Measurements from ENCODE around the gene KCNK18.
"Not testable (repeated sequence)": the region's sequence is repeated elsewhere in the genome, so short reads cannot be mapped to it uniquely, and the experiment has no call there.

KCNK18 gene

DNA sequence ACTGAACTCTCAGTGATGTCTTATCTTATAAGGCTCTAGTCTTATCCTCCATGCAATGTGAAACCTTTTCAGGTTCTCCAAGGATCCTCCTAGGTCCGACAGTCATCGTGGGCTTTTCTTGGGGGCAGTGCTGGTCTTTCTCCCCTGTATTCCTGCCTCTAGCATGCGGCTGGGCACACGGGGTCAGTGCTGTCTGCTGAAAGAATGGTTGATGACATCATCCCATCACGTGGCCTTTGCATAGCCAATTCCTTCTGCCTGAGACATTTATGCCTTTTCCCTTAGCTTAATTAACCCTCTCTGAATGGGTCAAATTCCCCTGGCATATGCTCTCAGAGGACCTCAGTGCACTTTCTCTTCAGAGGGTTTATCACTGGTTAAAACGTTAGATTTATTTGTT, 27.0 kb upstream of the KCNK18 start:
- DNase-seq (ENCODE audit: low spot score): no peak

- peak; percentile 78 for DNase-seq (ENCODE audit: low spot score)
These were observed 22.7 kb upstream of the KCNK18 start for GRCh38 chr10:117174439-117175214.

DNA sequence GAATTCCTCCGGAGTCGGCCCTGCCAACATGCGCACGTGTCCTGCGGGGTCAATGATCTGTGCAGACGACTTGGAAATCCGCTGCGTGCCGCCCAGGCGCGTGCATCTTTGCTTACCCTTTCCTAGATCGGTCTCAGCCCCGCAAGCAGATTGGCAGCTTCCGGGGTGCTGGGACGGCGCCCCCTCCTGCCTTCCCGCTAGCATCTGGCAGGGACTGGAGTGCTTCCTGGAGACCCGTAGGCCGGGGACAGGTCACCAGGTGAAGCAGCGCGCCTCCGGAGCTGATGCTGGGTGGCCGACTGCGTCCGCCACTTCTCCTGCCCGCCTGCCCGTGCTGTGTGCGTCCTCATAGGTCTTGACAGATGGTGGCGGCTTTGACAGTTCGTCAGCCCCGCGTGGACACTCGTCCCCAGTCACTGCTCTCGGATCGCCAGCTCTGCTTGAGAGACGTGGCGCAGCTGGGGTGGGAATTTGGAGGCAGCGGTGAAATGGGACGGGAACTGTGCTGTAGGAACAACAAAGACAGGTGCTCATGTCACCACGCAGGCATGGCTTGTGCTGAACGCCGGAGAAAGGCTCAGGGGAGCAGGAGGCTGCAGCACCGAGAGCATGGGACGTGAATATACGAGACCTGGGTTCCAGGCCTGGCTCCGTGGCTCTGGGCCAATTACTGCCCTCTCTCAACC, 21.9 kb upstream of the KCNK18 start:
- peak; percentile 18 for DNase-seq (ENCODE audit: low spot score)

- peak; percentile 64 for DNase-seq (ENCODE audit: low spot score)
These were observed 21.3 kb upstream of the KCNK18 start for GRCh38 chr10:117175901-117176534.

- no peak for DNase-seq (ENCODE audit: low spot score)
These were observed 19.1 kb upstream of the KCNK18 start for GRCh38 chr10:117178190-117178589.

- DNase-seq (ENCODE audit: low spot score): no peak
These were observed 13.0 kb upstream of the KCNK18 start for GRCh38 chr10:117184296-117184695.

DNA sequence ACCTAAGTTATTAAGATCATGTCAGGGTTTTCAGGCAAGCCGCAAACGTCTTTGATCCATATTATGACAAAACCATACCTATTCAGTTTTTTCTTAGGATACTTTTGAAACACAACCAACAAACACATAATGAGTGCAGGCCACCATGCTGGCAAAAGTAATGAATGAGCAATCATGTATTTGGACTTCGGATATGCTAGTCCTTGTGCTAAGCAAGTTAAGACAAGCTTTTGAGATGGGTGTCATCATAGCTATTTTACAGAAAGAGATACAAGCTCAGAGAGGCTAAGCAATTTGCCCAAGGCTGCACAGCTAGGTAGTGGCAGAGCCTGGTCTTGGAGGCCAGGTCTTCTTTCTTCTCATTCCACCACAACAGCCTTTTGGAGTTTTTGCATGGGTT, 12.5 kb upstream of the KCNK18 start:
- DNase-seq (ENCODE audit: low spot score): no peak

GRCh38 chr10:117185817-117186216, 11.5 kb upstream of the KCNK18 start:
- DNase-seq (ENCODE audit: low spot score): not testable (repeated sequence)

DNA sequence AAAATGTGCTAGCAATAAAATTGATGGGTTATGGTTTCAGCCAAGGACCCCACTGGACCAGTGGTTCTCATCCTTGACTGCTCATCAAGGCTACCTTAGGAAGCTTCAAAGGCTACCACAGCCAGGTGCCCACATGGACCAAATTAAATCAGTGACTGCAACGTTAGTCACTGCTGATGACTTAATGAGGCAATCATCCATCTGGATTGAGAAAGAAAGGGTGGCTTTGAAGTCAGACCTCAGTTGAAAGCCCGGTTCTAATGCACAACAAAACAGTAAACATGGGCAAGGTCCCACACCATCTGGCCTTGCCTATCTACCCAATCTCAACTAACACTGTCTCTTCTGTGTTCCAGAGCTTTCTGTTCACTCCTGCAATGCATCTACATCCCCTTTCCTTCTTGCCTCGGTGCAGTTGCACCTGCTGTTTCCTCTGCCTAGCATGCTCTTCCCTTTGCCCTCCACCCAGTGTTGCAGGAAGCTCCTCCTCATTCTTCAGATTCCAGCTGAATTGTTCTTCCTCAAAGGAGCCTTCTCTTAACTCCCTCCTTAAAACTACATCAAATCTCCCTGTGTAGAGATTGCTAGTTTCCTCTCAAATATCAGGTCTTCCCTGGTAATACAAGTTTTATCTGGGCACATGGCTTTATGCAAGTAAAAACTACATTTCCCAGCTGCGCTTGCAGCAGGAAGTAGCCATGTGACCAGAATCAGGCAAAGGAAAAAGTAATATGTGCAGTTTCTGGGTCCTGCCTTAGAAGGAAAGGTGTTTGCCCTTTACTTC, 10.3 kb upstream of the KCNK18 start:
- DNase-seq (ENCODE audit: low spot score): no peak

DNA sequence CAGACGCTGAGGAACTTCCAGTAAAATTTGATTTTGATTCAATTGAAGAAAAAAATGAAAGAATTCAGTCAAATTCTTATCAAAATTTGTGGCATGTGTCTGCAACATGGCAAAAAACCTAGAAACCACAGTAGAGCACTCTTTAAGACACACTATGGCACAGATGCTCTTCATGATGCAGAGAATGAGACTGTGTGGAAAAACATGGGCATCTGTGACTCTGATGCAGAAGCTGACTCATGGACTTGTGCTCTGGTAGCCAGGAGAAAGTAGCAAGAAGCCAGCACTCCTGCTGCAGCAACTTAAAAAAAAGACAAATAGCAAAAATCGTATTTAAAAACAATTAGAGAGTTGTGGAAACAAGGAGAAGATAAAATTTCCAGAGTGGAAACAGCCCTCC, 8.9 kb upstream of the KCNK18 start:
- no peak for DNase-seq (ENCODE audit: low spot score)

DNA sequence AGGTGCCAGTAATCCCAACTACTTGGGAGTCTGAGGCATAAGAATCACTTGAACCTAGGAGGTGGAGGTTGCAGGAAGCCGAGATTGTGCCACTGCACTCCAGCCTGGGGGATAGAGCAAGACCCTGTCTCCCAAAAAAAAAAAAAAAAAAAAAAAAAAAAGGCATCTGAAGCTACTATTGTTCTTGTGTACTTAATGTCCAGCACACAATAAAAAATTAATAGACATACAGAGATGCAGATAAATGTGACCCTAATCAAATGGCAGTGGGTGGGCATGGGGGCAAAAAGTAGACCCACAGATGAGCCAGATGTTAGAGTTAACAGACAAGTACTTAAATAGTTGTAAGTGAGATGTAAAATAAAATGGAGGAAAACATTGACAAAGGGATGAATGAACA, 7.7 kb upstream of the KCNK18 start:
- no peak for DNase-seq (ENCODE audit: low spot score)

GRCh38 chr10:117198088-117198487, 799 bp downstream of the KCNK18 start:
- DNase-seq (ENCODE audit: low spot score): no peak

DNA sequence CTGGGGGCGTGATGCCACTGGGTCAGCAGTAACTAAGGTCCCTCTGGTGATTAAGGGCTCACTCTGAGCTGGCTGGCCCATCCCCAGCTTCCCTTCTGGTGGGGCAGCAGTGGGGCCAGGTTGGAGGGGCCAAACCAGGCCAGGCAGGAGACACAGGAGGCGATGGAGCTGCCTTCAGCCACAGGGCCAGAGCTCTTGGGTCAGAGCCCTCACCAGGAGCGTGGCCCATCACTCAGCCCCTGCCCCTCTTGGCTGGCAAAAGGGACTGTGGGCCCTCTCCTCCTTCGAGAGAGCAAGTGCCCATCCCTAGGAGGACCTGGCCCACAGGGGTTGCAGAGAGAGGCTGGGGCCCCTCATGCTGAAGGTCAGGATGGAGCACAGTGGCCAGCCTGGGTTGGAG, 4.5 kb downstream of the KCNK18 start:
- DNase-seq (ENCODE audit: low spot score): no peak

DNA sequence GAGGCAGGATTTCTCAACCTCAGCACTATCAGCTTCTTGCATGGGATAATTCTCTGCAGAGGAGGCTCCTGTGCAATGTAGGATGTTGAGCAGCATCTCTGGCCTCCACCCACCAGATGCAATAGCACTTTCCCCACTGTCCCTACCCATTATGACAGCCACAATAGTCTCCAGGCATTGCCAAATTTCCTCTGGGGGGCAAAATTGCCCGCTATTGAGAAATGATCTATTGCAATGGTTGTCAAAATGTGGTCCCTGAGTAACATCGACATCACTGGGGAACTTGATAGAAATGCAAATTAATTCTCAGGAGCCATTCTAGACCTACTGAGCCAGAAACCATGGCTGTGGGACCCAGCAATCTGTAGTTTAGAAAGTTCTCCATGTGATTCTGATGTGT, 7.0 kb downstream of the KCNK18 start:
- DNase-seq (ENCODE audit: low spot score): no peak

DNA sequence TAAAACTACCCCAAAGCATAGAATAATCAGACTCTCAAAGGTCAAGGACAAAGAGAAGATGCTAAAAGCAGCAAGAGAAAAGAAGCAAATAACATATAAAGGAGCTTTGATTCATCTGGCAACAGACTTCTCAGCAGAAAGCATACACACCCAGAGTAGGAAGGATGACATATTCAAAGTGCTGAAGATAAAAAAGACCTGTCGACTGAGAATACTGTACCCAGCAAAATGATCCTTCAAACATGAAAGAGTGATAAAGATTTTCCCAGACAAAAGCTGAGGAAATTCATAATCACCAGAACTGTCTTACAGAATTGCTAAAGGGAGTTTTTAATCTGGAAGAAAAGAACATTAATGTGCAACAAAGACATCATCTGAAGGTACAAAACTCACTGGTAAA, 14.9 kb downstream of the KCNK18 start:
- DNase-seq (ENCODE audit: low spot score): no peak

- no peak for DNase-seq (ENCODE audit: low spot score)
These were observed 17.1 kb downstream of the KCNK18 start for GRCh38 chr10:117214401-117214800.

GRCh38 chr10:117215079-117215478, 17.8 kb downstream of the KCNK18 start:
- no peak for DNase-seq (ENCODE audit: low spot score)

GRCh38 chr10:117216028-117216427, 18.7 kb downstream of the KCNK18 start:
- no peak for DNase-seq (ENCODE audit: low spot score)

GRCh38 chr10:117216611-117217195, 19.4 kb downstream of the KCNK18 start:
- DNase-seq (ENCODE audit: low spot score): peak; percentile 79

- DNase-seq (ENCODE audit: low spot score): peak; percentile 32
These were observed 20.0 kb downstream of the KCNK18 start for GRCh38 chr10:117217196-117217761.

DNA sequence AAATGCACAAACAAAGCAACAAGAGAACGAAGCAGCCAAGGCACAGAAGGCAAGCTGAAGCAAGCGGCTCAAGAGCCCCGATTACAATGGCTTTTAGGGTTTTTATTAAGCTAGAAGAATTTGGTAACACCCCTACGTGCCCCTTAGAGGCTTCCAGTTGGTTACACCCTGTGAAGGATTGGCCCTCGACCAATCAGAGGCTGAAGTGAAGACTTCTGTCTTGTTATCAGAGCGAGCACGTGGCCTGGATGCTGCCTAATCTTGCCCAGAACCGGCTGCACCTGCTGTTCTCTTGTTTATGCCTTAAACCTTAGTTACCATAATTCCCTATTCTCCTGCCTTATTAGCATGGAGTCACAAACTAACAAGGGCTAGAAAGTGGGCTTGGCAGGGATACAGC, 21.4 kb downstream of the KCNK18 start:
- no peak for DNase-seq (ENCODE audit: low spot score)
